ENCODE data around the gene STIM1. TPM values are rescaled to one million over a fixed set of nuclear protein-coding genes. Genes with fewer than 3 reads are reported as not detected.
"Not testable (repeated sequence)": the region's sequence is repeated elsewhere in the genome, so short reads cannot be mapped to it uniquely, and the experiment has no call there.

The STIM1 gene
- total RNA-seq, 1 donor from 2014 or later, result 9.6 TPM

DNA sequence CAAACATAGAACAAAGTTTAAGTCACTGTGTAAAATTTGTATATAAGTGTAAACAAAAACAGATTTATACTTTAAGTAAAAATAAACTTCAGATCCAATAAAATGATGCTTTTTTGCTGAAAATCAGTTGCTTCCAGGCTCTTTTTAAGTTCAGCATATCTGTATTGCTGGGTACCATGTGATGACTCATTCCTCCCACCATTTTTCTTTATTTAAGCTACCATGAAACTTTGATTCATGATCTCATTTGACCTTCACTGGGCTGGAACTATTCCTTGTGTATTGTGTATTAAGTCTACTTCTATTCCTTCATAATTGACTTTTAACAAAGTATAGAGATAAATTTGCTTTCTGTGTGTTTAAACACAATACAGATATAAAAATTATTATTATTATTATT is 192.9 kb downstream of the STIM1 start:
- no peaks in the 10 kb centered on the region for H3K9me3 Mint-ChIP-seq (ENCODE audit: unreplicated experiment)
- no peak overlapping the region for H3K27ac Mint-ChIP-seq (ENCODE audit: unreplicated experiment)
- TF ChIP-seq, protein P1, sequence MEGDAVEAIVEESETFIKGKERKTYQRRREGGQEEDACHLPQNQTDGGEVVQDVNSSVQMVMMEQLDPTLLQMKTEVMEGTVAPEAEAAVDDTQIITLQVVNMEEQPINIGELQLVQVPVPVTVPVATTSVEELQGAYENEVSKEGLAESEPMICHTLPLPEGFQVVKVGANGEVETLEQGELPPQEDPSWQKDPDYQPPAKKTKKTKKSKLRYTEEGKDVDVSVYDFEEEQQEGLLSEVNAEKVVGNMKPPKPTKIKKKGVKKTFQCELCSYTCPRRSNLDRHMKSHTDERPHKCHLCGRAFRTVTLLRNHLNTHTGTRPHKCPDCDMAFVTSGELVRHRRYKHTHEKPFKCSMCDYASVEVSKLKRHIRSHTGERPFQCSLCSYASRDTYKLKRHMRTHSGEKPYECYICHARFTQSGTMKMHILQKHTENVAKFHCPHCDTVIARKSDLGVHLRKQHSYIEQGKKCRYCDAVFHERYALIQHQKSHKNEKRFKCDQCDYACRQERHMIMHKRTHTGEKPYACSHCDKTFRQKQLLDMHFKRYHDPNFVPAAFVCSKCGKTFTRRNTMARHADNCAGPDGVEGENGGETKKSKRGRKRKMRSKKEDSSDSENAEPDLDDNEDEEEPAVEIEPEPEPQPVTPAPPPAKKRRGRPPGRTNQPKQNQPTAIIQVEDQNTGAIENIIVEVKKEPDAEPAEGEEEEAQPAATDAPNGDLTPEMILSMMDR (IDR thresholded peaks at IDR 0.05; ENCODE audit: partially characterized antibody, unreplicated experiment), result no peak
- H3K36me3 Mint-ChIP-seq (ENCODE audit: unreplicated experiment), result no peaks in the 10 kb centered on the region
- H3K4me1 Mint-ChIP-seq (ENCODE audit: low read depth, unreplicated experiment), result no peaks in the 10 kb centered on the region
- no peak for DNase-seq
- no peak overlapping the region for H3K4me3 Mint-ChIP-seq (ENCODE audit: unreplicated experiment)
- H3K27me3 Mint-ChIP-seq (ENCODE audit: unreplicated experiment), result no peaks in the 10 kb centered on the region

DNA sequence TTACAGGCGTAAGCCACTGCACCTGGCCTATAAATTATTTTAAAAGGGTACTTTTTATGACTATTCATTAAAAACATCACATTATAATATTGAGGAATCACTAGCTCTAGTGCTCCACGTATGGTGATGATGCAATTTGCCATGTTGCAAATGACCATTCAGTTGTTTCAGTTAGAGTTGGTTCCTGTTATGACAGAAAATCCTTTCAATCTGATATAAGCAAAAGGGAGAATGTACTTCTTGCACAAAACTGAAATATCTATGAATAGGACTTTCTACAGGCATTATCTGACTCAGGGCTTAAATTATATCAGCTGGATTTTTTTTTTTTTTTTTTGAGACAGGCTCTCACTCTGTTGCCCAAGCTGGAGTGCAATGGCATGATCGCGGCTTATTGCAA is 193.5 kb downstream of the STIM1 start:
- no peaks in the 10 kb centered on the region for H3K4me1 Mint-ChIP-seq (ENCODE audit: low read depth, unreplicated experiment)
- H3K27me3 Mint-ChIP-seq (ENCODE audit: unreplicated experiment), result no peaks in the 10 kb centered on the region
- no peak overlapping the region for H3K27ac Mint-ChIP-seq (ENCODE audit: unreplicated experiment)
- H3K4me3 Mint-ChIP-seq (ENCODE audit: unreplicated experiment), result no peak overlapping the region
- DNase-seq, result no peak
- no peaks in the 10 kb centered on the region for H3K36me3 Mint-ChIP-seq (ENCODE audit: unreplicated experiment)
- TF ChIP-seq, protein P1 (IDR thresholded peaks at IDR 0.05; ENCODE audit: partially characterized antibody, unreplicated experiment), result no peak
- H3K9me3 Mint-ChIP-seq (ENCODE audit: unreplicated experiment), result no peaks in the 10 kb centered on the region

DNA sequence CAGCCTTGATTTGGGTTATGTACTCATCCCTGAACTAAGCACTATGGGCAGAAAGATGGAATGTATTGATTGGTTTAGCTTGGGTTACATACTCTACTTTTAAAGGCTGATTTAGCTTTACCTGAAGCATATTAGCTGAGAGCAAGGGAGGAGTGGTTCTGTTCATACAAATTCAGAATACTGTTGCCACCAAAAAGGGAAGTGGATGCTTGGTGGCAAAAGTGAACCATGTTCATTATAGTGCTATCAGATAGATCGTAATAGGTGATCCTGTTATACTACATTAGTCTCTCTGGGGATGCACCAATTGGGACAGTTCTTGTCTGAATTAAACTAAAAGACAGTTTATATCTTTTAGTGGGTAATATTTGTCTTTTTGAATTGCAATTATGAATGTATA is 194.7 kb downstream of the STIM1 start:
- no peaks in the 10 kb centered on the region for H3K36me3 Mint-ChIP-seq (ENCODE audit: unreplicated experiment)
- no peak overlapping the region for H3K4me3 Mint-ChIP-seq (ENCODE audit: unreplicated experiment)
- TF ChIP-seq, protein P1 (IDR thresholded peaks at IDR 0.05; ENCODE audit: partially characterized antibody, unreplicated experiment), result no peak
- no peaks in the 10 kb centered on the region for H3K9me3 Mint-ChIP-seq (ENCODE audit: unreplicated experiment)
- H3K27me3 Mint-ChIP-seq (ENCODE audit: unreplicated experiment), result no peaks in the 10 kb centered on the region
- no peak overlapping the region for H3K27ac Mint-ChIP-seq (ENCODE audit: unreplicated experiment)
- DNase-seq, result no peak
- no peaks in the 10 kb centered on the region for H3K4me1 Mint-ChIP-seq (ENCODE audit: low read depth, unreplicated experiment)

DNA sequence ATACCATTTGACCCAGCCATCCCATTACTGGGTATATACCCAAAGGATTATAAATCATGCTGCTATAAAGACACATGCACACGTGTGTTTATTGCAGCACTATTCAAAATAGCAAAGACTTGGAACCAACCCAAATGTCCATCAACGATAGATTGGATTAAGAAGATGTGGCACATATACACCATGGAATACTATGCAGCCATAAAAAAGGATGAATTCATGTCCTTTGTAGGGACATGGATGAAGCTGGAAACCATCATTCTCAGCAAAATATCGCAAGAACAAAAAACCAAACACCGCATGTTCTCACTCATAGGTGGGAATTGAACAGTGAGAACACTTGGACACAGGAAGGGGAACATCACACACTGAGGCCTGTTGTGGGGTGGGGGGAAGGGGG is 197.7 kb downstream of the STIM1 start:
- not testable (repeated sequence) for H3K9me3 Mint-ChIP-seq (ENCODE audit: unreplicated experiment); DNase-seq; H3K27me3 Mint-ChIP-seq (ENCODE audit: unreplicated experiment); H3K4me1 Mint-ChIP-seq (ENCODE audit: low read depth, unreplicated experiment); H3K4me3 Mint-ChIP-seq (ENCODE audit: unreplicated experiment); H3K27ac Mint-ChIP-seq (ENCODE audit: unreplicated experiment); H3K36me3 Mint-ChIP-seq (ENCODE audit: unreplicated experiment)

DNA sequence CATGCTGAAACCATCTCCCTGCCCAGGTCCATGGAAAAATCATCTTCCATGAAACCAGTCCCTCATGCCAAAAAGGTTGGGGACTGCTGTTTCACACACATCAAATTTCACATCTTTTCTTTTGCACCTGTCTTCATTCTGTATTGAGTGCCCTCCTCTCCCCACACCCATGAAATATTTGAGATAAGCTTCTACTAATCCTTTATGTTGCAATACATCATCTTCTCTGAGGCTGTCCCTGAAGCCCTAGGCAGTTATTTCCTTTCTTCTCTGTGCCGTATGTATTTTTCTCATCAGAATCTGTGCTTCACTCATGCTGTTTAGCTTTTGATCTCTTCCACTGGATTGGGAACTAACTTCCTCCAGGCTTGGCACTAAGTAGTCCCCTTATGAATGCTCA is 199.2 kb downstream of the STIM1 start:
- Mint-ChIP-seq H3K9me3 (ENCODE audit: unreplicated experiment) (no peaks in the 10 kb centered on the region), H3K4me1 (ENCODE audit: low read depth, unreplicated experiment) (no peaks in the 10 kb centered on the region), H3K36me3 (ENCODE audit: unreplicated experiment) (no peaks in the 10 kb centered on the region), H3K27me3 (ENCODE audit: unreplicated experiment) (no peaks in the 10 kb centered on the region), H3K4me3 (ENCODE audit: unreplicated experiment) (no peak overlapping the region), H3K27ac (ENCODE audit: unreplicated experiment) (no peak overlapping the region)
- TF ChIP-seq, protein P1 (IDR thresholded peaks at IDR 0.05; ENCODE audit: partially characterized antibody, unreplicated experiment), result no peak
- no peak for DNase-seq

DNA sequence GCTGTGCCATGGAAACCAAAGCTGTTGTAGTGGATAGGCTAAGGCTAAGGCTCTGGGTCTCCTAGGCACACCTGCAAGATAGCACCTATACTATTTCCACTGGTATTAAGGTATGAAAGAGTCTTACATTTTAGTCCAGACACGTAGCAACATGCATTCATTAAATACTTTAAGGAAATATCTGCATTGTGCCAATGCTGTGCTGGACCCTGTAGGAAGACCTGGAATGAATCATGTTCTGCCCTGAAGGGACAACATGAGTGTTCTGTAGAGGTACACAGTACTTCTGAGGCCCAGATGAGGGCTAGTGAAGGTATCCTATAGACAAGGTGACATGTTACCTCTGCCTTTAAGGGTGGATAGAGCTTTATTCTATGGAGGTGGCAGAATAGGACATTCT is 204.0 kb downstream of the STIM1 start:
- Mint-ChIP-seq H3K4me1 (ENCODE audit: low read depth, unreplicated experiment) (no peaks in the 10 kb centered on the region), H3K4me3 (ENCODE audit: unreplicated experiment) (no peak overlapping the region), H3K27me3 (ENCODE audit: unreplicated experiment) (no peaks in the 10 kb centered on the region), H3K9me3 (ENCODE audit: unreplicated experiment) (no peaks in the 10 kb centered on the region), H3K27ac (ENCODE audit: unreplicated experiment) (no peak overlapping the region), H3K36me3 (ENCODE audit: unreplicated experiment) (no peaks in the 10 kb centered on the region)
- no peak for DNase-seq
- TF ChIP-seq, protein P1 (IDR thresholded peaks at IDR 0.05; ENCODE audit: partially characterized antibody, unreplicated experiment), result no peak
